Activated naive CD8-positive, alpha-beta T cell treated with anti-CD3 and anti-CD28 coated beads, Interleukin-2, amount 10 ng/mL, durations not matched to agents 7 days and 5 days (primary cell): ENCODE results near the gene CCDC6. TPM values are rescaled to one million over a fixed set of nuclear protein-coding genes. Genes with fewer than 3 reads are reported as not detected.
A peak's percentile ranks its signal among the peaks of the same experiment; 100 is the strongest.
"Not testable (repeated sequence)": the region's sequence is repeated elsewhere in the genome, so short reads cannot be mapped to it uniquely, and the experiment has no call there.

Experiments
- ATAC-seq: fragments of 150-1000 bp; cut with Tn5 transposase; one replicate; pipeline ENCODE4 v1.10.0; 2021; ENCODE audit warnings: low read depth, moderate library complexity
- POLR2A ChIA-PET: fragments of 350-600 bp; sonication (Branson Sonifier 250); formaldehyde crosslinking; loops from one replicate; lab custom pipeline; 2021; ENCODE audit warnings: antibody characterized with exemption; lab: Charles Lee
- DNase-seq: peaks from one replicate; pipeline ENCODE4 v3.0.0; 2021
- H3K27ac Mint-ChIP-seq: one replicate; pipeline ENCODE4 v1.8.0; 2022; ENCODE audit warnings: mild to moderate bottlenecking, mixed read lengths
- H3K27me3 Mint-ChIP-seq: one replicate; pipeline ENCODE4 v1.8.0; 2022; ENCODE audit warnings: mild to moderate bottlenecking, moderate library complexity, mixed read lengths
- H3K36me3 Mint-ChIP-seq: one replicate; pipeline ENCODE4 v1.8.0; 2021; ENCODE audit warnings: mild to moderate bottlenecking, mixed read lengths
- H3K4me1 Mint-ChIP-seq: one replicate; pipeline ENCODE4 v1.8.0; 2021; ENCODE audit warnings: mixed read lengths
- H3K4me3 Mint-ChIP-seq: one replicate; pipeline ENCODE4 v1.8.0; 2022; ENCODE audit warnings: mild to moderate bottlenecking, moderate library complexity, mixed read lengths
- H3K9me3 Mint-ChIP-seq: one replicate; pipeline ENCODE4 v1.8.0; 2021; ENCODE audit warnings: mixed read lengths
- total RNA-seq, 2 experiments: library from RNA; stranded (reverse); gene quantifications; one replicate each; pipeline ENCODE4 v1.2.3, GENCODE V29; 2021

The CCDC6 gene
- 10 to 100 TPM; 20.4 to 21.4 TPM for total RNA-seq

DNA sequence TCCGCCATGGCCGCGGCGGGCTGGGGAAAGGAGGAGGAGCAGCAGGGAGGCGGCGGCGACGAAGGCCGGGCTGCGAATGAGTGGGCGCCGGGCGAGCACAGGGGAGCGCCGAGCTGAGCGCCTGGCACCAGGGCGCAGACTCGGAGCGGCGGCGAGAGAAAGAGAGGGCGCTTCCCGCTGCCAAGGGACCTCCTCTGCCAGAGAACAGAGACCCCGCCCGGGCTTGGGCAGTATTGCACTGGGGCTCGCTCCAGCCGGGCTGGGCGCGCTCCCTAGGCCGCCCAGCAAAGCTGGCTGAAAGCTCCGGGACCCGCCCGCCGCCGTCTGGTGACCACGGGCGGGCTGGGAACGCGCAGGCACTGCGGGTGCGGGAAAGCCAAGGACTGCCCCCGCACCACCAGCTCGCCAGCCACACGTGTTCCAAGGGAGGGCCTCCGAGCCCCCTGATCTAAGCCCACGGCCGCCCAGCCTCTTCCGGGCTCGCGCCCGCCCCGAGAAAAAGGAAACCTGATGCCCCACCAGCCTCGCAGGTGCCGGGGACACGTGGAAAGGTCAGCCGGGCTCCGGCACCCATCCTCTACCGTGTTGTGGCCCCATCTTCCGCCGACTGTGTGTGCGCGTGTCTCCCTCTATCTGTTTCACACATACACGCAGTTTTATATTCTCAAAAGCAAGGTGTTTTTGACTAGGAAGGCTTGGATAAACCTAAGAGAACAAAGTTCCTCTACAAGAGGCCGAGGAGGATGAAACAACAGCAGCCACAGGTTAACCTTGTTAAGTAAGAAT is at the start of gene CCDC6:
Gene CCDC6, minus strand, starts transcription at position 140 of the 786 bp plus-strand sequence. Its CDS starts 132 bp downstream, at position 8.
- ATAC-seq (peak; percentile 86), DNase-seq (peak; percentile 91)
- Mint-ChIP-seq H3K36me3 (peaks cover 10% of the 10 kb centered on the region), H3K27me3 (no peaks in the 10 kb centered on the region), H3K4me3 (peak within 1 kb of the TSS; percentile 94), H3K9me3 (no peaks in the 10 kb centered on the region), H3K27ac (peak within 1 kb of the TSS; percentile 96), H3K4me1 (peaks cover 46% of the 10 kb centered on the region)
- POLR2A ChIA-PET = interaction anchor here (0.6 to 2.4 kb wide), 10 partner anchors 11 to 1758 kb away, joined by 3 to 18 read pairs (median 6); no protein-coding TSS in a partner anchor

DNA sequence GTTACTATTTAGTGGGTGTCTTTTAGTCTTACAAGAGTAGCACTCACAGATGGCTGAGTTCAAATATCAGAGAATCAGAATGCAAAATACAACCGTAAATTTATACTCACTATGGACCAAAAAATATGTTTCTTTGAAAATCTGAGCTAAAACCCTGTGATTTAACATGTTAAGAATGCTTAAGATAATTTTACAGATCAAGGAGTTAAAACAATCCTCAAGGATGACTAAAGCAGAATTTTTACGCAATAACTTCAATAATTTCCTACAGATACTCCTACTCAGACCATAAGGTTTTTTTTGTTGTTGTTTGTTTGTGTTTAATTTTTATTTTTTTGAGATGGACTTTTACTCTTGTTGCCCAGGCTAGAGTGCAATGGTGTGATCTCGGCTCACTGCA is 47.9 kb upstream of the CCDC6 start:
- Mint-ChIP-seq H3K9me3 (no peaks in the 10 kb centered on the region), H3K4me1 (no peaks in the 10 kb centered on the region), H3K27me3 (peaks cover 16% of the 10 kb centered on the region), H3K4me3 (no peak overlapping the region), H3K27ac (no peak overlapping the region), H3K36me3 (no peaks in the 10 kb centered on the region)
- ATAC-seq (no peak), DNase-seq (no peak)
- POLR2A ChIA-PET = no interaction called here

DNA sequence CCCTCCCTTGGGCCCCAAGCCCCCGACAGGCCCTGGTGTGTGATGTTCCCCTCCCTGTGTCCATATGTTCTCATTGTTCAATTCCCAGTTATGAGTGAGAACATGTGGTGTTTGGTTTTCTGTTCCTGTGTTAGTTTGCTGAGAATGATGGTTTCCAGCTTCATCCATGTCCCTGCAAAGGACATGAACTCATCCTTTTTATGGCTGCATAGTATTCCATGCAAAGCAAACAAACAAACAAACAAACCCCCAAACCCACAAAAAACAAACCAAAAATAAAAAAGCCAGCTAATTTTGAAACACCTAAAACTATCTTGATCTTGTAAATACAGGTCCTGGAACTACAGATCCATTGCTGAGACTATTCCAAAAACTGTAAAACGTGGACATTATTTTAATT is 47.4 kb upstream of the CCDC6 start:
- peaks cover 16% of the 10 kb centered on the region for H3K27me3 Mint-ChIP-seq
- H3K27ac Mint-ChIP-seq, ATAC-seq, DNase-seq, H3K9me3 Mint-ChIP-seq, POLR2A ChIA-PET, H3K4me1 Mint-ChIP-seq, H3K36me3 Mint-ChIP-seq, H3K4me3 Mint-ChIP-seq: not testable (repeated sequence)

DNA sequence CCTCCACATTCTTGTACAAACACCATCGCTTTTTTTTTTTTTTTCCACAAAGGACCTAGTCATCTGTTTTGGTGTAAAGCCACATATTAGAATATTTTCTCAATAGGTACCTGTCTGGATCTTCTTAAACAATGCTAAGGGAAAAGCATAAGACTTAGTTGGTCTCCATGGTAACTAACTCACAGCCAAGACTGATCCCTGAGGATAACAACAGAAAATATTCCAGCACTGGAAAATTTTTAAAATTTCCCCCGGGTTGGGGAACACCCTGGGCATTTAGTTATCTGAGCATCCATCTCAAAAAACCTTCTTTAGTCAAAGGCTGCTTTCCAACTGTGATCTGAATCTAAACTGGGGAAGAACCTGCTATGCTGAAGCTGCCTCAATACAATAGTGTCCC is 43.7 kb upstream of the CCDC6 start:
- H3K36me3 Mint-ChIP-seq = no peaks in the 10 kb centered on the region

DNA sequence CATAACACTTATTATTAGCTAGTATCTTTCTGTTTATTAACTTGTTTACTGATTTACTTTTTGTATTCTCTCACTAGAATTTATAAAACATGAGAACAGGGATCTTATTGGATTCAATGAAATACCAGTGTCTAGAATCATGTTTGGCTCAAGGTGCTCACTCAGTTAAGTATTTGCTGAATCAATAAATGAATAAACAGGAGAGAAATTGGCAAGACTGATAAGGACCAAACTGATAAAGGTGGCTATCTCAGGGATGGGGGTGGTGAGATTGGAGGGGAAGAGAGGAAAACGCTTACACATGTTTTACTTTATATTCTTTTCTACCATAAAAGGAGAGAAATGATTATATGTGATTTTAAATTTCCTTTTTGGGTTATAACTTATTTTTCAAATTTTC is 43.3 kb upstream of the CCDC6 start:
- POLR2A ChIA-PET = no interaction called here
- peaks cover 7% of the 10 kb centered on the region for H3K27me3 Mint-ChIP-seq
- no peak overlapping the region for H3K4me3 Mint-ChIP-seq
- ATAC-seq (no peak), DNase-seq (no peak)
- no peaks in the 10 kb centered on the region for H3K4me1 Mint-ChIP-seq
- H3K27ac Mint-ChIP-seq = no peak overlapping the region
- no peaks in the 10 kb centered on the region for H3K36me3 Mint-ChIP-seq
- no peaks in the 10 kb centered on the region for H3K9me3 Mint-ChIP-seq

More for the DNA sequence above, 43.7 kb upstream of the CCDC6 start:
- H3K4me1 Mint-ChIP-seq = no peaks in the 10 kb centered on the region
- H3K27ac Mint-ChIP-seq = no peak overlapping the region
- DNase-seq = no peak
- no peaks in the 10 kb centered on the region for H3K9me3 Mint-ChIP-seq
- POLR2A ChIA-PET = no interaction called here
- H3K4me3 Mint-ChIP-seq = no peak overlapping the region
- H3K27me3 Mint-ChIP-seq = peaks cover 11% of the 10 kb centered on the region
- ATAC-seq = no peak

DNA sequence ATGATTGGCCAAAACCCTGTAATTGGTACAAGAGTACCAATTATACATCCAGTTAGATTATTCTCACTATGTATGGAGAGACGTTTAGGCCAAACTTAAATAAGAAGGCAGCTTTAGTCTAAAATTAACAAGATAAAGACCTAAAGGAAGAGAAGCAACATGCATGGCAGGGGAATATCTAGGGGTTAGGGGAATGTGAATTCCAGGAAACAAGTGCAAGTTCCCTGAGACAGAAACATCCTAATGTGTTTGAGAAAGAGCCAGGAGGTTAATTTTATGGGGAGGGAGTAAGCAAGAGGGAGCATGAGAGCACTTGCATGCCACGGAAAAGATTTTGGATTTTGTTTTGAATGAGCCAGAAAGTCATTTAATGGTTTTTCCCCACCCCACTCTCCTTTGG is 39.6 kb upstream of the CCDC6 start:
- POLR2A ChIA-PET = no interaction called here

DNA sequence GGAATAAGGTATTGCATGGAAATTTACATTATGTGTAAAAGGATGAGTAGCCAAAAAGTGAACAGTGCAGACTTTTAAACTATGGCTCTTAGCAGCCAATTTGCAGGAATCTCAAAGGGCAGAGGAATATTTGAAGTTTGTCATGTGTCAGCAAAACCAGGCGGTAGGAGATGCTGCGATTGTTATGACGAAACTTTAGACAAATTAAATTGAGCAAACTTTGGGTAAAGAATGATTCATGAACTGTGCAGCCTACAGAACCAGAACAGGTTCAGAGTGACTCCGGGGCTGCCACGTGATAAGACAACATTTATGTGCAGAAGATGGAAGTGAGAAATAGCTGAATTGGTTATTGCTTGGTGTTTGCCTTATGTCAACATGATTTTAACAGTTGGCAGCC is 39.2 kb upstream of the CCDC6 start:
- ATAC-seq = no peak
- no peaks in the 10 kb centered on the region for H3K4me1 Mint-ChIP-seq
- POLR2A ChIA-PET = no interaction called here
- no peak overlapping the region for H3K4me3 Mint-ChIP-seq
- H3K36me3 Mint-ChIP-seq = no peaks in the 10 kb centered on the region
- no peaks in the 10 kb centered on the region for H3K9me3 Mint-ChIP-seq
- peaks cover 7% of the 10 kb centered on the region for H3K27me3 Mint-ChIP-seq
- no peak for DNase-seq
- H3K27ac Mint-ChIP-seq = no peak overlapping the region

More for the DNA sequence above, 39.6 kb upstream of the CCDC6 start:
- Mint-ChIP-seq H3K36me3 (no peaks in the 10 kb centered on the region), H3K27ac (no peak overlapping the region), H3K4me1 (no peaks in the 10 kb centered on the region), H3K4me3 (no peak overlapping the region), H3K9me3 (no peaks in the 10 kb centered on the region), H3K27me3 (peaks cover 7% of the 10 kb centered on the region)
- no peak for ATAC-seq
- DNase-seq = no peak

DNA sequence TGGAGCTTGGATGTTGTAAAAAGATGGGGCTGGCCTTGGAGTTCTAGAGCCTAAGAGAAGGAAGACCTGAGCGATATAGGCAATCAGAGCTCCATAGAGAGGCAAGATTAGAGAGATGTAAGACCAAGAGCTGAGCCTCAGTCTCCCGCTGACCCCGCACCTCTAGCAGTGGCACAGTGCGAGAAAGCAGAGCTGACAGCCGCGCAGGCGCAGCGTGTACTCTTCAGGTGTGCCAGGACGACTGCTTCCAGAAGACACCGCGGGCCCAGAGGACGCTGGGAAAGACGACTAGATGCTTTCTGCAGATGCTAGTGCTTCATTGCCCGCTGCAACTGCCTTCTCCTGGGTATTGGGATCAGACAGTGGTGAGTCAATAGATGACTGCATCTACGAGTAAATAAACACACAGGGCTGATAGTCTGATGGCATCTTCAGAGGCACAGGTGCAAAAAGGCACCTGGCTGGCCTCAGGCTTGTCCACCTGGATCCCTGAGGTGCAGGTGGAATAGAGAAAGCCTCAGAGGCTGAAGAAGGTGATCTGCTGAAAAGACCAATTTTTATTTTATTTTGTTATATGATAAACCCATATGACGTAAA is 38.1 kb upstream of the CCDC6 start:
- no peak for DNase-seq
- Mint-ChIP-seq H3K27ac (no peak overlapping the region), H3K9me3 (no peaks in the 10 kb centered on the region), H3K4me3 (no peak overlapping the region), H3K36me3 (no peaks in the 10 kb centered on the region), H3K27me3 (peaks cover 5% of the 10 kb centered on the region), H3K4me1 (no peaks in the 10 kb centered on the region)
- no peak for ATAC-seq
- POLR2A ChIA-PET = no interaction called here

DNA sequence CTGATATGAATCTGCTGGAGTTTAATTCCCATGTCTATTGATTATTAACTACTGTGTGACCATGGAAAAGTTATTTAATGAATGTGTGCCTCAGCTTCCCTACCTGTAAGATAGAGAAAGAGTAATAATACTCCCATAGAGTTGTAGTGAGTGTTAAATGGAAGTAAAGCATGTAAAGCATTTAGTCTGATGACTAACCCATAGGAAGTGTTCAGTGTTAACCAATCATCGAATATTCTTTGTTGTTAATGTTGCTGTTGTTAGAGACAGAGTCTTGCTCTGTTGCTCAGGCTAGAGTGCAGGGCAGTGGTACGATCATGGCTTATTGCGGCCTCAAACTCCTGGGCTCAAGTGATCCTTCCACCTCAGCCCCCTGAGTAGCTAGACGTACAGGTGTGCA is 36.2 kb upstream of the CCDC6 start:
- DNase-seq (no peak), ATAC-seq (no peak)
- peaks cover 5% of the 10 kb centered on the region for H3K27me3 Mint-ChIP-seq
- no peak overlapping the region for H3K4me3 Mint-ChIP-seq
- H3K4me1 Mint-ChIP-seq = no peaks in the 10 kb centered on the region
- H3K36me3 Mint-ChIP-seq = no peaks in the 10 kb centered on the region
- H3K27ac Mint-ChIP-seq = no peak overlapping the region
- no peaks in the 10 kb centered on the region for H3K9me3 Mint-ChIP-seq
- POLR2A ChIA-PET = no interaction called here

DNA sequence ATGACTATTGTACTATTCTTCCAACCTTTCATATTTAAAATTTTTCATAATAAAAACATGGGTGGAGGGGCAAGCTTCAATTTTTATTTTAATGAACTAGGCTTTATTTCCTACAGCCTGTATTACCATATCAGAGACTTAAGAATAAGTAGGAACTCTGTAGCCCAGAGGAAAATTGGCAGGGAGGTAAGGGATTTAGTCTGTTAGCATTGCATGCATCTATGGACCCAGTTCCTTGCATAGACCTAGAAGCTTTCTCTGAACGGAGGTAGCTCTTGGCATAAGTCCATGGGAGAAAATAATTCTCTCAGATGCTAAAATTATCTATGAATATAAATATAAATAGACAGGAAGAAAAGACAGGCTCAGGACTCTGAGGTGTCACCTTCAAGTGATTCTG is 31.4 kb upstream of the CCDC6 start:
- H3K4me1 Mint-ChIP-seq = peaks cover 5% of the 10 kb centered on the region
- no peak overlapping the region for H3K27ac Mint-ChIP-seq
- H3K9me3 Mint-ChIP-seq = no peaks in the 10 kb centered on the region
- DNase-seq = no peak
- H3K27me3 Mint-ChIP-seq = peaks cover 2% of the 10 kb centered on the region
- H3K36me3 Mint-ChIP-seq = no peaks in the 10 kb centered on the region
- POLR2A ChIA-PET = no interaction called here
- H3K4me3 Mint-ChIP-seq = no peak overlapping the region
- no peak for ATAC-seq

DNA sequence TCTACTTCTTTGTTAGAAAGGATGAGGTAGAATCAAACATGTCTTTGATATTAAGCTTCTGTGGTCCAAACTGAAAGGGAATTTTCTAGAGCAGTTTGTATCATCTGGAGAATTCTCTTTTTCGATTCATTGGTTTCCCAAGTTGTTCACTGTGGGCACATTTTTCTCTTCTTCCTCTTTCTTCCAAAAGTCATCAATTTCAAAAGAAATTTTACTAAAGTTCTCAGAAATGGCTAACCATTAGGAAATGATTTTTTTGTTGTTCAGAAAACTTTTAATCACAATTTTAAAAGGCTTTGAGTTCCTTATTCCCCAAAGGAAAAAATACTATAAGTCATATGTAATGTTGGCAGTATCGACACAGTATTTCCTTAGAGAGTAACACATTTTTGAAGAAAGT is 28.3 kb upstream of the CCDC6 start:
- H3K27ac Mint-ChIP-seq = no peak overlapping the region
- POLR2A ChIA-PET = no interaction called here
- ATAC-seq (no peak), DNase-seq (no peak)
- H3K27me3 Mint-ChIP-seq = peaks cover 2% of the 10 kb centered on the region
- H3K4me3 Mint-ChIP-seq = no peak overlapping the region
- peaks cover 4% of the 10 kb centered on the region for H3K9me3 Mint-ChIP-seq
- H3K4me1 Mint-ChIP-seq = peaks cover 5% of the 10 kb centered on the region
- no peaks in the 10 kb centered on the region for H3K36me3 Mint-ChIP-seq

DNA sequence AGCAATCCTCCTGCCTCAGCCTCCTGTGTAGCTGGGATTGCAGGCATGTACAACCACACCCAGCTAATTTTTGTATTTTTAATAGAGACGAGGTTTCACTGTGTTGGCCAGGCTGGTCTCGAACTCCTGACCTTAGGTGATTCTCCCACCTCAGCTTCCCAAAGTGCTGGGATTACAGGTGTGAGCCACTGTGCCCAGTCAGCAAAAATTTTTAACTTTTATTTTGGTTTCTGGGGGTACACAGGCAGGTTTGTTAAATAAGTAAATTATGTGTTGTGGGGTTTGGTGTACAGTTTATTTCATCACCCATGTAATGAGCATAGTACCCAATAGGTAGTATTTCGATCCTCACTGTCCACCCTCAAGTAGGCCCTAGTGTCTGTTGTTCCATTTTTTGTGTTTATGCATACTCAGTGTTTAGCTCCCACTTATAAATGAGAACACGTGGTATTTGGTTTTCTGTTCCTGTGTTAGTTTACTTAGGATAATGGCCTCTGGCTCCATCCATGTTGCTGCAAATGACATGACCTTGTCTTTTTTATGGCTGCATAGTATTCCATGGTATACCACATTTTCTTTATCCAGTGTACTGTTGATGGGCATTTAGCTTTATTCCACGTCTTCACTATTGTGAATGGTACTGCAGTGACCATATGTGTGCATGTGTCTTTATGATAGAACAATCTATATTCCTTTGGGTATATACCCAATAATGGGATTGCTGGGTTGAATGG is 24.6 kb upstream of the CCDC6 start:
- H3K36me3 Mint-ChIP-seq, POLR2A ChIA-PET: not testable (repeated sequence)

DNA sequence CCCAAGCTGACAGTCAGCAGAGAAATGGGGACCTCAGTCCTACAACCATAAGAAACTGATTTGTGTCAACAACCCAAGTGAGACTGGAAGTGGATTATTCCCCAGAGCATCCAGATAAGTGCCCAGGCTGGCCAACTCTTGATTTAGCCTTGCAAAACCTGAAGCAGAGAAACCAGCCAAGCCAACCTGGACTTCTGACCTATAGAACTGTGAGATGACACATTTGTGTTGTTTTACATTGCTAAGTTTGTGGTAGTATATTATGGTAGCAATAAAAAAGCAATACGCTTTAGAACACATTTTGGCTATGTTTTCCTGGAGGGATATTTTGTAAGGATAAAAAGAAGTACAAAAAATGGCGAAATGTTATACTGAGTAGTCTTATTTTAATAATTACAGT is 19.7 kb upstream of the CCDC6 start:
- H3K27me3 Mint-ChIP-seq = peaks cover 6% of the 10 kb centered on the region
- no peak overlapping the region for H3K27ac Mint-ChIP-seq
- ATAC-seq = no peak
- H3K9me3 Mint-ChIP-seq = peaks cover 18% of the 10 kb centered on the region
- POLR2A ChIA-PET = no interaction called here
- H3K4me1 Mint-ChIP-seq = no peaks in the 10 kb centered on the region
- no peak overlapping the region for H3K4me3 Mint-ChIP-seq
- no peak for DNase-seq
- peaks cover 2% of the 10 kb centered on the region for H3K36me3 Mint-ChIP-seq

More for the DNA sequence above, 24.6 kb upstream of the CCDC6 start:
- not testable (repeated sequence) for H3K4me1 Mint-ChIP-seq, H3K27ac Mint-ChIP-seq, ATAC-seq, H3K4me3 Mint-ChIP-seq, DNase-seq, H3K9me3 Mint-ChIP-seq, H3K27me3 Mint-ChIP-seq
